ENCODE measurements around the gene ADAMTSL5. TPM values are rescaled to one million over a fixed set of nuclear protein-coding genes. Genes with fewer than 3 reads are reported as not detected.

Gene ADAMTSL5
- total and polyA plus RNA-seq, 9 of the 15 experiments (the other 6 are each of a cell fraction or from before 2014, with no cell fraction given), result 1.0 to 11.6 (median 4.1) TPM

DNA sequence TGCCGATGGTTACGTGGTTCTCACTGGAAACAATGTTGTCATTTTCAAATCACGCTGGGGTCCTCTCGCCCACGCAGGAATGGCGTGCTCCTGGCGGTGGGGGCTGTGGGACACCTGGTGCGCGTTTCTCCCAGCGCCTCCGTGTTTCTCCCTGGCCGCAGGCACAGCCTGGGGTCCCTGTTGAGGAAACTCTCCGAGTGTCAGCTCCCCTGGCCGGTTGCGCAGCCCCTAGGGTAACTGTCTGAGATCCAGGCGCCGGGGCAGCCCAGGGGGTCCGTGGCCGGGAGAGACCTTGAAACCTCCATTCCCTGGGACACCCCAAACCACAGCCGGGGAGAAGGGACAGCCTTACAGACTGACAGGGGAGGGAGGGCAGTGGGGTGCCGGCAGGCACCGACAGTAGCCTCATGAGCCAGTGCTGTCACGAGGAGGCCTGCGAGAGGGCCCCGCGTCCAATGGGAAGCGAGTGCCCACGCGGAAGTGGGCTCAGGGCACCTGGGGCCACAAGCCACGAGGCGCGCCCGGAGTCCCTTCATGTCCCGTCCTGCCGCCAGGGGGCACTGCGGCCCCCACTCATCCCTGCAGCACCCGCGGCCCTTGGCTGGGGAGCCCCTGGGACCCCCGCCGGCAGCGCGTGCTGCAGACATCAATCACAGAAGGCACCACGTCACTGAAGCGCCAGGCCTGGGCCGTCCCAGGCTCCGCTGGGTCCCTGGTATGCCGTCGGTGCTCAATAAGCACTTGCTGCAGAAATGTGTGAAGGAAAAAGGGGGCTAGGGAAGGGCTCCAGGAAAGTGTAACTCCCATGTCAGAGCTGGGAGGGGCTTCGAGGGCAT is 9.5 kb downstream of the ADAMTSL5 start (continued):
- TF ChIP-seq, protein P1, sequence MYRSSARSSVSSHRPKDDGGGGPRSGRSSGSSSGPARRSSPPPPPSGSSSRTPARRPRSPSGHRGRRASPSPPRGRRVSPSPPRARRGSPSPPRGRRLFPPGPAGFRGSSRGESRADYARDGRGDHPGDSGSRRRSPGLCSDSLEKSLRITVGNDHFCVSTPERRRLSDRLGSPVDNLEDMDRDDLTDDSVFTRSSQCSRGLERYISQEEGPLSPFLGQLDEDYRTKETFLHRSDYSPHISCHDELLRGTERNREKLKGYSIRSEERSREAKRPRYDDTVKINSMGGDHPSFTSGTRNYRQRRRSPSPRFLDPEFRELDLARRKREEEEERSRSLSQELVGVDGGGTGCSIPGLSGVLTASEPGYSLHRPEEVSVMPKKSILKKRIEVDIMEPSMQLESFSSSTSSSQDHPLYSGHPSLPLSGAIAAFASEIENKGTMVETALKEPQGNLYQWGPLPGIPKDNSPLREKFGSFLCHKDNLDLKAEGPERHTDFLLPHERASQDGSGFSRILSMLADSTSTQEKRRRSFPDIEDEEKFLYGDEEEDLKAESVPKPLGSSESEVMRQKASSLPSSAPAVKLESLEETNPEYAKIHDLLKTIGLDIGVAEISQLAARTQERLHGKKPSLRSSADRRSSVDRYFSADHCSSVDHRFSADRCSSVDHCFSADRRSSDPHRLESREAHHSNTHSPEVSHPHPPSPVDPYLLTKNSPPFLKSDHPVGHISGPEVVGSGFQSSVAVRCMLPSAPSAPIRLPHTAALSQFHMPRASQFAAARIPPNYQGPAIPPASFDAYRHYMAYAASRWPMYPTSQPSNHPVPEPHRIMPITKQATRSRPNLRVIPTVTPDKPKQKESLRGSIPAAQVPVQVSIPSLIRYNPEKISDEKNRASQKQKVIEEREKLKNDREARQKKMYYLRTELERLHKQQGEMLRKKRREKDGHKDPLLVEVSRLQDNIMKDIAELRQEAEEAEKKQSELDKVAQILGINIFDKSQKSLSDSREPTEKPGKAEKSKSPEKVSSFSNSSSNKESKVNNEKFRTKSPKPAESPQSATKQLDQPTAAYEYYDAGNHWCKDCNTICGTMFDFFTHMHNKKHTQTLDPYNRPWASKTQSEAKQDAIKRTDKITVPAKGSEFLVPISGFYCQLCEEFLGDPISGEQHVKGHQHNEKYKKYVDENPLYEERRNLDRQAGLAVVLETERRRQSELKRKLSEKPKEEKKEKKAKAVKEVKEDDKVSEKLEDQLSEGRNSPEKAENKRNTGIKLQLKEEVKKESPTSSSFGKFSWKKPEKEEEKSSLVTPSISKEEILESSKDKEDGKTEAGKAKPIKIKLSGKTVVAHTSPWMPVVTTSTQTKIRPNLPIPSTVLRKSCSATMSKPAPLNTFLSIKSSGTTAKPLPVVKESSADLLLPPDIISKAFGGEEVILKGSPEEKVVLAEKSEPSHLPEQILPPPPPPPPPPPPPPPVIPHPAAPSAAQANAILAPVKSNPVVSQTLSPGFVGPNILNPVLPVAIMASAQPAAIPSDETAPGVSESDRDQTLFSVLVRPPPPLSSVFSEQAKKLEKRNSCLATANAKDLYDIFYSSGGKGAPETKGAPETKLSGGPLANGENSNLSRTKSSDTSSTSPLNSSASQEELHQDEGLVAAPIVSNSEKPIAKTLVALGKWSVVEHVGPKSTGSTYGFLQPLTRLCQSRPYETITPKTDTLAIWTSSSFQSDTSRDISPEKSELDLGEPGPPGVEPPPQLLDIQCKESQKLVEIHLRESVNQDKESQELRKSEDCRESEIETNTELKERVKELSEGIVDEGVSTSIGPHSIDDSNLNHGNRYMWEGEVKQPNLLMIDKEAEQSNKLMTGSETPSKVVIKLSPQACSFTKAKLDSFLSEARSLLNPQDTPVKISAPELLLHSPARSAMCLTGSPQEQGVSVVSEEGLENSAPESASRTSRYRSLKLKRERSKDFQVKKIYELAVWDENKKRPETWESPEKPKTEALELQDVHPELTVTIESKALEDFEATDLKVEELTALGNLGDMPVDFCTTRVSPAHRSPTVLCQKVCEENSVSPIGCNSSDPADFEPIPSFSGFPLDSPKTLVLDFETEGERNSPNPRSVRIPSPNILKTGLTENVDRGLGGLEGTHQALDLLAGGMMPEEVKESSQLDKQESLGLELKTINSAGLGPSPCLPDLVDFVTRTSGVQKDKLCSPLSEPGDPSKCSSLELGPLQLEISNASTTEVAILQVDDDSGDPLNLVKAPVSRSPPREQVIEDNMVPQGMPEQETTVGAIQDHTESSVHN (IDR thresholded peaks at IDR 0.05; ENCODE audit: borderline replicate concordance in 1 of 2, low read depth in 1 of 2), result no peak
- TF ChIP-seq ZNF354B (CRISPR knock-in tag; IDR thresholded peaks at IDR 0.05) (no peak), SPI1 (IDR thresholded peaks at IDR 0.05; ENCODE audit: borderline replicate concordance, low read depth, low read length) (0 out of 2 replicates have a peak, but pooled peaks have one; percentile 28), EGR1 (conservative IDR thresholded peaks at IDR 0.05) (peak; percentile 86), MTA3 (IDR thresholded peaks at IDR 0.05; ENCODE audit: borderline replicate concordance) (peak; percentile 92), XRCC5 (IDR thresholded peaks at IDR 0.05; ENCODE audit: low read depth, low read length) (0 out of 2 replicates have a peak, but pooled peaks have one; percentile 80), TAF7 (tag; IDR thresholded peaks at IDR 0.05) (peak; percentile 15; the same call in 1 of the 2 replicates), ETV1 (tag; conservative IDR thresholded peaks at IDR 0.05; ENCODE audit: low read depth) (peak; percentile 46), GABPA (tag; conservative IDR thresholded peaks at IDR 0.05; ENCODE audit: low read depth) (peak; percentile 38), NFYB (IDR thresholded peaks at IDR 0.05; ENCODE audit: extremely low read depth, insufficient read length) (peak; percentile 76), XRCC3 (IDR thresholded peaks at IDR 0.05) (no peak), ZNF830 (CRISPR knock-in tag; IDR thresholded peaks at IDR 0.05) (no peak)
- TF ChIP-seq, protein P2, sequence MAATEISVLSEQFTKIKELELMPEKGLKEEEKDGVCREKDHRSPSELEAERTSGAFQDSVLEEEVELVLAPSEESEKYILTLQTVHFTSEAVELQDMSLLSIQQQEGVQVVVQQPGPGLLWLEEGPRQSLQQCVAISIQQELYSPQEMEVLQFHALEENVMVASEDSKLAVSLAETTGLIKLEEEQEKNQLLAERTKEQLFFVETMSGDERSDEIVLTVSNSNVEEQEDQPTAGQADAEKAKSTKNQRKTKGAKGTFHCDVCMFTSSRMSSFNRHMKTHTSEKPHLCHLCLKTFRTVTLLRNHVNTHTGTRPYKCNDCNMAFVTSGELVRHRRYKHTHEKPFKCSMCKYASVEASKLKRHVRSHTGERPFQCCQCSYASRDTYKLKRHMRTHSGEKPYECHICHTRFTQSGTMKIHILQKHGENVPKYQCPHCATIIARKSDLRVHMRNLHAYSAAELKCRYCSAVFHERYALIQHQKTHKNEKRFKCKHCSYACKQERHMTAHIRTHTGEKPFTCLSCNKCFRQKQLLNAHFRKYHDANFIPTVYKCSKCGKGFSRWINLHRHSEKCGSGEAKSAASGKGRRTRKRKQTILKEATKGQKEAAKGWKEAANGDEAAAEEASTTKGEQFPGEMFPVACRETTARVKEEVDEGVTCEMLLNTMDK (IDR thresholded peaks at IDR 0.05; ENCODE audit: borderline replicate concordance, insufficient read depth, low read depth, low read length, poor library complexity, severe bottlenecking), result peak; percentile 75
- TF ChIP-seq, protein P3, sequence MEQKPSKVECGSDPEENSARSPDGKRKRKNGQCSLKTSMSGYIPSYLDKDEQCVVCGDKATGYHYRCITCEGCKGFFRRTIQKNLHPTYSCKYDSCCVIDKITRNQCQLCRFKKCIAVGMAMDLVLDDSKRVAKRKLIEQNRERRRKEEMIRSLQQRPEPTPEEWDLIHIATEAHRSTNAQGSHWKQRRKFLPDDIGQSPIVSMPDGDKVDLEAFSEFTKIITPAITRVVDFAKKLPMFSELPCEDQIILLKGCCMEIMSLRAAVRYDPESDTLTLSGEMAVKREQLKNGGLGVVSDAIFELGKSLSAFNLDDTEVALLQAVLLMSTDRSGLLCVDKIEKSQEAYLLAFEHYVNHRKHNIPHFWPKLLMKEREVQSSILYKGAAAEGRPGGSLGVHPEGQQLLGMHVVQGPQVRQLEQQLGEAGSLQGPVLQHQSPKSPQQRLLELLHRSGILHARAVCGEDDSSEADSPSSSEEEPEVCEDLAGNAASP (IDR thresholded peaks at IDR 0.05), result no peak
